IPS DF 6.9 (cell line): ENCODE data around the gene SIGLEC11.

Source experiments
- DNase-seq: peaks from one replicate; pipeline ENCODE4 v3.0.0-alpha.2; 2013; ENCODE audit warnings: low read depth, low spot score
- H3K27ac ChIP-seq: one replicate; pipeline ENCODE4 v1.5.1; 2013; ENCODE audit warnings: low read length, control low read depth
- H3K27me3 ChIP-seq: 2 replicates; pipeline ENCODE4 v1.6.1; 2013; ENCODE audit warnings: mild to moderate bottlenecking, low read length; ENCODE audit not compliant: control insufficient read depth, insufficient read depth
- H3K36me3 ChIP-seq: 2 replicates; pipeline ENCODE4 v1.6.1; 2013; ENCODE audit warnings: low read length; ENCODE audit not compliant: control insufficient read depth, insufficient read depth
- H3K4me1 ChIP-seq: 2 replicates; pipeline ENCODE4 v1.6.1; 2013; ENCODE audit warnings: low read length; ENCODE audit not compliant: control insufficient read depth, insufficient read depth
- H3K4me3 ChIP-seq: 2 replicates; pipeline ENCODE4 v1.5.1; 2013; ENCODE audit warnings: mild to moderate bottlenecking, low read length
- H3K9me3 ChIP-seq: 2 replicates; pipeline ENCODE4 v1.6.1; 2013; ENCODE audit warnings: low read length, inconsistent platforms; ENCODE audit not compliant: control insufficient read depth, insufficient read depth
- WGBS: extraction: QIAGEN DNeasy Blood & Tissue Kit; methylation state at CpG from one replicate; pipeline ENCODE4 v1.1.7; 2013; ENCODE audit warnings: mixed read lengths, missing lambda C conversion rate; ENCODE audit not compliant: insufficient read length, insufficient coverage; 5-methylcytosine and 5-hydroxymethylcytosine counted together

The SIGLEC11 gene

GRCh38 chr19:50000038-50000840 is 39.3 kb upstream of the SIGLEC11 start:
- no peak overlapping the region for H3K27ac ChIP-seq
- H3K36me3 ChIP-seq = peaks cover 2% of the 10 kb centered on the region; the same call in 1 of the 2 replicates
- no CpG with 5 or more reads among the region's 20 CpGs for WGBS
- H3K4me1 ChIP-seq = no peaks in the 10 kb centered on the region
- H3K4me3 ChIP-seq = no peak overlapping the region
- DNase-seq = no peak
- H3K27me3 ChIP-seq = no peaks in the 10 kb centered on the region
- no peaks in the 10 kb centered on the region for H3K9me3 ChIP-seq

GRCh38 chr19:49999371-50000010 is 38.5 kb upstream of the SIGLEC11 start:
- no peaks in the 10 kb centered on the region for H3K27me3 ChIP-seq
- H3K27ac ChIP-seq = no peak overlapping the region
- no peak for DNase-seq
- no peaks in the 10 kb centered on the region for H3K4me1 ChIP-seq
- H3K4me3 ChIP-seq = no peak overlapping the region
- no peaks in the 10 kb centered on the region for H3K9me3 ChIP-seq
- peaks cover 5% of the 10 kb centered on the region; the same call in 1 of the 2 replicates for H3K36me3 ChIP-seq
- no CpG with 5 or more reads among the region's 6 CpGs for WGBS

GRCh38 chr19:49997709-49998108 is 36.7 kb upstream of the SIGLEC11 start:
- Histone ChIP-seq H3K9me3 (no peaks in the 10 kb centered on the region), H3K27me3 (no peaks in the 10 kb centered on the region), H3K27ac (no peak overlapping the region), H3K4me1 (no peaks in the 10 kb centered on the region), H3K4me3 (no peak overlapping the region), H3K36me3 (peaks cover 5% of the 10 kb centered on the region; the same call in 1 of the 2 replicates)
- no CpG with 5 or more reads among the region's 5 CpGs for WGBS
- no peak for DNase-seq

- WGBS = no CpG with 5 or more reads among the region's 9 CpGs
- Histone ChIP-seq H3K36me3 (no peaks in the 10 kb centered on the region), H3K9me3 (no peaks in the 10 kb centered on the region), H3K27me3 (no peaks in the 10 kb centered on the region), H3K27ac (no peak overlapping the region), H3K4me1 (no peaks in the 10 kb centered on the region), H3K4me3 (no peak overlapping the region)
- DNase-seq = no peak
Measured at GRCh38 chr19:49988433-49988832, 27.5 kb upstream of the SIGLEC11 start.

GRCh38 chr19:49988007-49988406 is 27.0 kb upstream of the SIGLEC11 start:
- no peaks in the 10 kb centered on the region for H3K27me3 ChIP-seq
- no CpG with 5 or more reads among the region's 5 CpGs for WGBS
- no peaks in the 10 kb centered on the region for H3K36me3 ChIP-seq
- no peaks in the 10 kb centered on the region for H3K4me1 ChIP-seq
- no peak overlapping the region for H3K27ac ChIP-seq
- no peak overlapping the region for H3K4me3 ChIP-seq
- DNase-seq = no peak
- no peaks in the 10 kb centered on the region for H3K9me3 ChIP-seq

- Histone ChIP-seq H3K4me3 (no peak overlapping the region), H3K36me3 (no peaks in the 10 kb centered on the region), H3K27ac (no peak overlapping the region), H3K9me3 (no peaks in the 10 kb centered on the region), H3K27me3 (no peaks in the 10 kb centered on the region), H3K4me1 (no peaks in the 10 kb centered on the region)
- no CpG with 5 or more reads among the region's 9 CpGs for WGBS
- peak; percentile 94 for DNase-seq
Measured at GRCh38 chr19:49987159-49987698, 26.3 kb upstream of the SIGLEC11 start.

- Histone ChIP-seq H3K4me1 (no peaks in the 10 kb centered on the region), H3K36me3 (no peaks in the 10 kb centered on the region), H3K9me3 (no peaks in the 10 kb centered on the region), H3K27ac (no peak overlapping the region), H3K4me3 (no peak overlapping the region), H3K27me3 (no peaks in the 10 kb centered on the region)
- no peak for DNase-seq
- WGBS = no CpG with 5 or more reads among the region's 10 CpGs
Measured at GRCh38 chr19:49986354-49986753, 25.4 kb upstream of the SIGLEC11 start.

- Histone ChIP-seq H3K27me3 (no peaks in the 10 kb centered on the region), H3K36me3 (no peaks in the 10 kb centered on the region), H3K9me3 (no peaks in the 10 kb centered on the region), H3K4me1 (no peaks in the 10 kb centered on the region), H3K4me3 (no peak overlapping the region), H3K27ac (no peak overlapping the region)
- no peak for DNase-seq
- WGBS = no CpG with 5 or more reads among the region's 3 CpGs
Measured at GRCh38 chr19:49985871-49986270, 24.9 kb upstream of the SIGLEC11 start.

GRCh38 chr19:49984491-49984890 is 23.5 kb upstream of the SIGLEC11 start:
- no peak for DNase-seq
- no peaks in the 10 kb centered on the region for H3K27me3 ChIP-seq
- H3K27ac ChIP-seq = no peak overlapping the region
- H3K36me3 ChIP-seq = no peaks in the 10 kb centered on the region
- H3K9me3 ChIP-seq = no peaks in the 10 kb centered on the region
- WGBS = no CpG with 5 or more reads among the region's 11 CpGs
- no peaks in the 10 kb centered on the region for H3K4me1 ChIP-seq
- no peak overlapping the region for H3K4me3 ChIP-seq

GRCh38 chr19:49983645-49984229 is 22.8 kb upstream of the SIGLEC11 start:
- no CpG with 5 or more reads among the region's 10 CpGs for WGBS
- H3K4me3 ChIP-seq = no peak overlapping the region
- H3K27ac ChIP-seq = no peak overlapping the region
- no peaks in the 10 kb centered on the region for H3K36me3 ChIP-seq
- no peaks in the 10 kb centered on the region for H3K27me3 ChIP-seq
- H3K9me3 ChIP-seq = no peaks in the 10 kb centered on the region
- H3K4me1 ChIP-seq = no peaks in the 10 kb centered on the region
- DNase-seq = peak; percentile 41
